Mucosa of descending colon (tissue), 3 donors: ENCODE results near the gene KLHL24. TPM values are rescaled to one million over a fixed set of nuclear protein-coding genes. Genes with fewer than 3 reads are reported as not detected.
A peak's percentile ranks its signal among the peaks of the same experiment; 100 is the strongest.

ENCODE experiments used
- ATAC-seq: fragments of 200-7000 bp; cut with Tn5 transposase; one replicate; pipeline ENCODE4 v1.9.1; 2020; ENCODE audit warnings: mild to moderate bottlenecking, moderate library complexity
- DNase-seq, 3 donors: peaks; one replicate each; pipeline ENCODE4 v3.0.0-alpha.2; 2020
- H3K36me3 ChIP-seq: fragments of 200-600 bp; one replicate; pipeline ENCODE4 v1.8.0; 2021; ENCODE audit warnings: low read depth, mild to moderate bottlenecking
- H3K4me1 ChIP-seq: fragments of 200-600 bp; one replicate; pipeline ENCODE4 v1.8.0; 2021; ENCODE audit warnings: low read depth, mild to moderate bottlenecking
- H3K4me3 ChIP-seq: fragments of 200-600 bp; one replicate; pipeline ENCODE4 v1.8.0; 2021; ENCODE audit warnings: mild to moderate bottlenecking
- H3K9me3 ChIP-seq: fragments of 200-600 bp; one replicate; pipeline ENCODE4 v1.8.0; 2021; ENCODE audit warnings: mild to moderate bottlenecking
- intact Hi-C, 2 donors: fragments of 100-400 bp; cut with DNase I in 1 of 2; cut with micrococcal nuclease in 1 of 2; formaldehyde crosslinking; loops; one replicate each; pipeline versions ENCODE4 v1.11.0 to v1.11.1; 2022; cut with DNase I, micrococcal nuclease
- long read RNA-seq, 2 donors: library from polyadenylated mRNA; unstranded; transcript quantifications; one replicate each; pipeline ENCODE4 v2.0.0, GENCODE V29; 2019 to 2021
- total RNA-seq, 3 donors: library from RNA; stranded (reverse); fragmentation: NEBNext Ultra II Directional in 2 of 3; extraction: Animal tissue kit (Norgen Biotek cat#: 25700) in 2 of 3; gene quantifications; one replicate each; pipeline versions ENCODE4 v1.2.1 to v1.2.4, GENCODE V29; 2021 to 2023
- TF ChIP-seq, protein P1 (sequence below): fragments of 200-600 bp; IDR thresholded peaks from one replicate; pipeline ENCODE4 v1.8.0; 2022; ENCODE audit warnings: antibody characterized with exemption, mild to moderate bottlenecking
- donor health status: DM: no; HTN: no; CAD: no; lungs with moderate emphysema.
- donor health status: DM: no; HTN: no; CAD: no.
- donor health status: DM: no; HTN: yes; CAD: no.

The KLHL24 gene
- 10 to 100 TPM; 45.3 to 99.2 (median 69.9) TPM for total RNA-seq
- long read RNA-seq, donor 1, transcript KLHL24-201 (8 exons, 2,345 nt), result major isoform, 9 of 30 reads
- long read RNA-seq, donor 1, partial matches to known transcripts, result 3 of 30 reads
- long read RNA-seq, donor 1, other reads (novel, unspliced or antisense), result 18 of 30 reads
- long read RNA-seq, donor 2, full-length matches to known transcripts, result 4 of 11 reads
- long read RNA-seq, donor 2, partial matches to known transcripts, result 2 of 11 reads
- long read RNA-seq, donor 2, other reads (novel, unspliced or antisense), result 5 of 11 reads

- Histone ChIP-seq H3K4me3 (peak within 1 kb of the TSS; percentile 100), H3K4me1 (peaks cover 24% of the 10 kb centered on the region), H3K36me3 (no peaks in the 10 kb centered on the region), H3K9me3 (no peaks in the 10 kb centered on the region)
- DNase-seq, result peak; percentile 95
- TF ChIP-seq, protein P1, sequence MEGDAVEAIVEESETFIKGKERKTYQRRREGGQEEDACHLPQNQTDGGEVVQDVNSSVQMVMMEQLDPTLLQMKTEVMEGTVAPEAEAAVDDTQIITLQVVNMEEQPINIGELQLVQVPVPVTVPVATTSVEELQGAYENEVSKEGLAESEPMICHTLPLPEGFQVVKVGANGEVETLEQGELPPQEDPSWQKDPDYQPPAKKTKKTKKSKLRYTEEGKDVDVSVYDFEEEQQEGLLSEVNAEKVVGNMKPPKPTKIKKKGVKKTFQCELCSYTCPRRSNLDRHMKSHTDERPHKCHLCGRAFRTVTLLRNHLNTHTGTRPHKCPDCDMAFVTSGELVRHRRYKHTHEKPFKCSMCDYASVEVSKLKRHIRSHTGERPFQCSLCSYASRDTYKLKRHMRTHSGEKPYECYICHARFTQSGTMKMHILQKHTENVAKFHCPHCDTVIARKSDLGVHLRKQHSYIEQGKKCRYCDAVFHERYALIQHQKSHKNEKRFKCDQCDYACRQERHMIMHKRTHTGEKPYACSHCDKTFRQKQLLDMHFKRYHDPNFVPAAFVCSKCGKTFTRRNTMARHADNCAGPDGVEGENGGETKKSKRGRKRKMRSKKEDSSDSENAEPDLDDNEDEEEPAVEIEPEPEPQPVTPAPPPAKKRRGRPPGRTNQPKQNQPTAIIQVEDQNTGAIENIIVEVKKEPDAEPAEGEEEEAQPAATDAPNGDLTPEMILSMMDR, result no peak
- ATAC-seq, result peak; percentile 88
- intact Hi-C loops, result no loop called here
Observed at GRCh38 chr3:183635431-183636220, at the start of gene KLHL24. Gene KLHL24 (plus strand): TSS chr3:183635623. CDS start chr3:183650357, 14,734 bp downstream.

GRCh38 chr3:183586477-183586876 lies 48.9 kb upstream of the KLHL24 start:
- DNase-seq (no peak), ATAC-seq (peak; percentile 44)
- intact Hi-C loops, result no loop called here
- TF ChIP-seq, protein P1, result no peak
- Histone ChIP-seq H3K9me3 (no peaks in the 10 kb centered on the region), H3K4me3 (no peak overlapping the region), H3K4me1 (peaks cover 3% of the 10 kb centered on the region), H3K36me3 (no peaks in the 10 kb centered on the region)

- no peaks in the 10 kb centered on the region for H3K9me3 ChIP-seq
- no peak overlapping the region for H3K4me3 ChIP-seq
- peaks cover 3% of the 10 kb centered on the region for H3K4me1 ChIP-seq
- no peak for DNase-seq
- ATAC-seq, result peak; percentile 45
- H3K36me3 ChIP-seq, result no peaks in the 10 kb centered on the region
- TF ChIP-seq, protein P1, result no peak
- intact Hi-C loops, result no loop called here
Observed at GRCh38 chr3:183587336-183587735, 48.1 kb upstream of the KLHL24 start.

DNA sequence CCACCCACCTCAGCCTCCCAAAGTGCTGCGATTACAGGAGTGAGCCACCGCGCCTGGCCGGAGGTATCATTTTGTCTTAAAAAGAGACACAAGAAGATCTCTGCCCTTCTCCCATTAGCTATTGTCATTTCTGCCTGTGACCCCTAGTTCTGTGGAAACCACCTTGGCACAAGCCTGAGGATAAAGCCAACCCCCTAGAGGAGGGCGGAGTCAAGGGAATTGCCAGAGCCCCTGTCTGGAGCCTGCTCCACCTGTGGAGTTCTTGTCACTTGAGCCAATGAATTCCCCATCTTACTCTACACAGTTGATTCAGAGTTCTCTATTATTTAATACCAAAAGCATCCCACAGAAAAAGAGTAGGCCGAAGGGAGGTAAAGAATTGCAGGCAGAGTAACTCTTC lies 45.0 kb upstream of the KLHL24 start:
- intact Hi-C loops, result no loop called here
- Histone ChIP-seq H3K4me3 (no peak overlapping the region), H3K4me1 (no peaks in the 10 kb centered on the region), H3K36me3 (no peaks in the 10 kb centered on the region), H3K9me3 (no peaks in the 10 kb centered on the region)
- ATAC-seq (no peak), DNase-seq (no peak)
- TF ChIP-seq, protein P1, result no peak

DNA sequence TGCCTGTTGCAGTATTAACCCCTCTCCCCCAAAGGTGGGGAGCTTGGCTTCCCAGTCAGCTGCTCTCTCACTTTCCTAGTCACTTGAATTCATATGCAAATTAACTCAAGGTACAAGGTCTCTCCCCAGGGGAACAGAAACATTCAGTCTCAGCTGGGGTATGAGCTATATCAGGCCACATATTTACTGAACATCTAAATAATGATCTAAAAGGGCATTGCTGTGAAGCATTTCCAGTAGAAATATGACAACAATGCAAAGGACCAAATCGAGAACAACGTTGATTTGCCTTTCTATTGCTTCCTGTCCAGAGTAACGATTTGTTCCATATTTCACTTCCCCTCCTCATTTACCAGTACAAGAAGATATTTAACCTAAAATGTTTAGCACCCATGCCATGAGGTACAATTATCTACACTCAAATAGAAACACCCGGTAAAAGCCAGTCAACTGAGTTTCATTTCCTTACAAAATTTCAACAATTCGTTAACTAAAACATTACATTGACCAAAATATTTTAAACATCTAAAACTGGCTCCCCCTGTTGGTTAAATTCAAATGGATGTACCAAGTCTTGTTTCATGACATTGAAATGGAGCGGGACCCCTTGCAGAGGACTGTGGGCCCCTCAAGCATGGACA lies 43.4 kb upstream of the KLHL24 start:
- DNase-seq (no peak), ATAC-seq (peak; percentile 18)
- Histone ChIP-seq H3K4me1 (no peaks in the 10 kb centered on the region), H3K4me3 (no peak overlapping the region), H3K36me3 (no peaks in the 10 kb centered on the region), H3K9me3 (no peaks in the 10 kb centered on the region)
- intact Hi-C loops, result no loop called here
- TF ChIP-seq, protein P1, result no peak
